SK-N-SH (cell line): ENCODE results near the gene OGG1.

Experiments
- CHD2 ChIP-seq: fragments of 150-350 bp; IDR thresholded peaks from 2 replicates; pipeline ENCODE4 v1.6.1; 2018; ENCODE audit warnings: low read length; ENCODE audit not compliant: partially characterized antibody
- EP300 ChIP-seq, 2 experiments: IDR thresholded peaks; 2 replicates each; pipeline versions ENCODE4 v1.4.0 to v1.6.1; 2012; ENCODE audit warnings: borderline replicate concordance in 1 of 2, low read depth in 1 of 2, low read length in 1 of 2
- FOXM1 ChIP-seq: IDR thresholded peaks from 2 replicates; pipeline ENCODE4 v1.4.0; 2012; ENCODE audit warnings: low read depth, mild to moderate bottlenecking
- GABPA ChIP-seq: IDR thresholded peaks from 2 replicates; pipeline ENCODE4 v1.4.0; 2012; ENCODE audit warnings: low read depth, mild to moderate bottlenecking
- GATA2 ChIP-seq: sonication (generic); formaldehyde crosslinking; IDR thresholded peaks from 2 replicates; pipeline ENCODE4 v1.5.0; 2020; ENCODE audit warnings: mild to moderate bottlenecking, missing genetic modification reagents
- JUND ChIP-seq: IDR thresholded peaks from 2 replicates; pipeline ENCODE4 v1.4.0; 2012
- RAD21 ChIP-seq: IDR thresholded peaks from 2 replicates; pipeline ENCODE4 v1.6.1; 2012; ENCODE audit warnings: mild to moderate bottlenecking, low read length
- RFX5 ChIP-seq: IDR thresholded peaks from 2 replicates; pipeline ENCODE4 v1.6.1; 2012; ENCODE audit warnings: mild to moderate bottlenecking, improper control_type of control experiment, low read length
- SIN3A ChIP-seq: IDR thresholded peaks from 2 replicates; pipeline ENCODE4 v1.6.1; 2012; ENCODE audit warnings: low read depth, mild to moderate bottlenecking, low read length, moderate library complexity, borderline replicate concordance
- YY1 ChIP-seq: IDR thresholded peaks from 2 replicates; pipeline ENCODE4 v1.4.0; 2012; ENCODE audit warnings: low read depth, mild to moderate bottlenecking
- TF ChIP-seq, protein P1 (sequence below): fragments of 200-600 bp; sonication (generic); IDR thresholded peaks from 2 replicates; pipeline ENCODE4 v1.6.1; 2017; ENCODE audit warnings: antibody characterized with exemption, mild to moderate bottlenecking, moderate library complexity
- TF ChIP-seq, protein P2 (sequence below): IDR thresholded peaks from 2 replicates; pipeline ENCODE4 v1.4.0; 2012; ENCODE audit warnings: low read depth, borderline replicate concordance
- TF ChIP-seq, protein P3 (sequence below): IDR thresholded peaks from 2 replicates; pipeline ENCODE4; 2012
- TF ChIP-seq, protein P4 (sequence below): IDR thresholded peaks from 2 replicates; pipeline ENCODE4 v1.4.0; 2012; ENCODE audit warnings: low read depth

DNA sequence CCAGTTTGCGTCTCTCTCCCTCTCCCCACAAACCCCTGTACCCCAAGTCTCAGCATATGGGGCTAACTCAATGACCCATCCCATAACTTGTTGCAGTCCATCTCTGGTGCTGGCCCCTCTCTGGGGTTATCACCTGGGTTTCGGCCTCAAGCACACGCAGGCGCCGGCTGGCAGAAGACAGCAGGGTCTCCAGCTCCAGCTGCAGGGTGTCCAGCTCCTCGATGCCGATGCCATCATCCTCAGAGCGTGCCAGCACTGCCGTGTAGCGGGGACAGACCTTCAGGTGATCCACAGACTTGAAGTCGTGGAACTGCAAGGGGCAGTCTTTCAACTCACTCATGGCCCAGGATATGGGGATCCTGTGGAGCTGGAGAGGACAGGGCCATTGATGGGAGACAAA lies 41.4 kb downstream of the OGG1 start:
- TF ChIP-seq, protein P1, sequence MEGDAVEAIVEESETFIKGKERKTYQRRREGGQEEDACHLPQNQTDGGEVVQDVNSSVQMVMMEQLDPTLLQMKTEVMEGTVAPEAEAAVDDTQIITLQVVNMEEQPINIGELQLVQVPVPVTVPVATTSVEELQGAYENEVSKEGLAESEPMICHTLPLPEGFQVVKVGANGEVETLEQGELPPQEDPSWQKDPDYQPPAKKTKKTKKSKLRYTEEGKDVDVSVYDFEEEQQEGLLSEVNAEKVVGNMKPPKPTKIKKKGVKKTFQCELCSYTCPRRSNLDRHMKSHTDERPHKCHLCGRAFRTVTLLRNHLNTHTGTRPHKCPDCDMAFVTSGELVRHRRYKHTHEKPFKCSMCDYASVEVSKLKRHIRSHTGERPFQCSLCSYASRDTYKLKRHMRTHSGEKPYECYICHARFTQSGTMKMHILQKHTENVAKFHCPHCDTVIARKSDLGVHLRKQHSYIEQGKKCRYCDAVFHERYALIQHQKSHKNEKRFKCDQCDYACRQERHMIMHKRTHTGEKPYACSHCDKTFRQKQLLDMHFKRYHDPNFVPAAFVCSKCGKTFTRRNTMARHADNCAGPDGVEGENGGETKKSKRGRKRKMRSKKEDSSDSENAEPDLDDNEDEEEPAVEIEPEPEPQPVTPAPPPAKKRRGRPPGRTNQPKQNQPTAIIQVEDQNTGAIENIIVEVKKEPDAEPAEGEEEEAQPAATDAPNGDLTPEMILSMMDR = no peak
- TF ChIP-seq GATA2 (CRISPR knock-in tag) = no peak
- TF ChIP-seq, protein P2, sequence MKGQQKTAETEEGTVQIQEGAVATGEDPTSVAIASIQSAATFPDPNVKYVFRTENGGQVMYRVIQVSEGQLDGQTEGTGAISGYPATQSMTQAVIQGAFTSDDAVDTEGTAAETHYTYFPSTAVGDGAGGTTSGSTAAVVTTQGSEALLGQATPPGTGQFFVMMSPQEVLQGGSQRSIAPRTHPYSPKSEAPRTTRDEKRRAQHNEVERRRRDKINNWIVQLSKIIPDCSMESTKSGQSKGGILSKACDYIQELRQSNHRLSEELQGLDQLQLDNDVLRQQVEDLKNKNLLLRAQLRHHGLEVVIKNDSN = no peak
- no peak for TF ChIP-seq RFX5
- TF ChIP-seq CHD2 = no peak
- no peak for TF ChIP-seq SIN3A
- no peak for TF ChIP-seq EP300 (IDR thresholded peaks at IDR 0.05; ENCODE audit: borderline replicate concordance in 1 of 2, low read depth in 1 of 2, low read length in 1 of 2)
- no peak for TF ChIP-seq GABPA
- no peak for TF ChIP-seq JUND
- TF ChIP-seq, protein P3, sequence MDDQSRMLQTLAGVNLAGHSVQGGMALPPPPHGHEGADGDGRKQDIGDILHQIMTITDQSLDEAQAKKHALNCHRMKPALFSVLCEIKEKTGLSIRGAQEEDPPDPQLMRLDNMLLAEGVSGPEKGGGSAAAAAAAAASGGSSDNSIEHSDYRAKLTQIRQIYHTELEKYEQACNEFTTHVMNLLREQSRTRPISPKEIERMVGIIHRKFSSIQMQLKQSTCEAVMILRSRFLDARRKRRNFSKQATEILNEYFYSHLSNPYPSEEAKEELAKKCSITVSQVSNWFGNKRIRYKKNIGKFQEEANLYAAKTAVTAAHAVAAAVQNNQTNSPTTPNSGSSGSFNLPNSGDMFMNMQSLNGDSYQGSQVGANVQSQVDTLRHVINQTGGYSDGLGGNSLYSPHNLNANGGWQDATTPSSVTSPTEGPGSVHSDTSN = no peak
- no peak for TF ChIP-seq YY1
- no peak for TF ChIP-seq RAD21
- TF ChIP-seq, protein P4, sequence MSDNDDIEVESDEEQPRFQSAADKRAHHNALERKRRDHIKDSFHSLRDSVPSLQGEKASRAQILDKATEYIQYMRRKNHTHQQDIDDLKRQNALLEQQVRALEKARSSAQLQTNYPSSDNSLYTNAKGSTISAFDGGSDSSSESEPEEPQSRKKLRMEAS = no peak
- TF ChIP-seq FOXM1 = no peak
